Measurements from ENCODE around the gene REEP1.

REEP1 gene

DNA sequence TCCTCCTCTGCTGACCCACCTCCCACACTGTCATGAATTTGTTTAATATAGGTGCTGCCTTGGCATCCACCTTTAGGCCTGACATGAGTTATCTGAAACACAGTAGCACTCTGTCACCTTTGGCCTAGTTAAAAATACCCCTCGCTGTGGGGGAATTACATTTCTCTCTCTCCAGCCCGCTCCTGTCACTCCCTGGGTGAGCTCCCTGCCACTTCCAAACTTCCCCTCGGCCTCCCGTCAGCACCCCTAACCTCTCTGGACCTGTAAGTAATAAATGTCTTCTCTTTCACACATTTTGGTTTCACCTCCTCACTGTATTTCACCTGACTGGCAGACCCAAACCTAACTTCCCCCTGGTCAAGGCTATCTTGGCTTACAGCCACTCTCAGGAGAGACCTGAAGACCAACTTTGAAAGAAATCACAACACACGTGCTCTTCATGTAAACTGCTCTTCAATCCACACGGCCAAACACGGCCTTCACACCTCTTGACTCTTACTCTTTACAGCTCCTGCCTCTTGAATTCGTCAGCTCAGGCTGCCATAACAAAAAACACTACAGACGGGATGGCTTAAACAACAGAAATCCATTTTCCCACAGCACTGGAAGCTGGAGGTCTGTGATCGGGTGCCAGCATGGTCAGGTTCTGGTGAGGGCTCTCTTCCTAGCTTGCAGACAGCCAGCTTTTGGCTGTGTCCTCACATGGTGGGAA lies 28.3 kb downstream of the REEP1 start:
- TF ChIP-seq, protein P1, sequence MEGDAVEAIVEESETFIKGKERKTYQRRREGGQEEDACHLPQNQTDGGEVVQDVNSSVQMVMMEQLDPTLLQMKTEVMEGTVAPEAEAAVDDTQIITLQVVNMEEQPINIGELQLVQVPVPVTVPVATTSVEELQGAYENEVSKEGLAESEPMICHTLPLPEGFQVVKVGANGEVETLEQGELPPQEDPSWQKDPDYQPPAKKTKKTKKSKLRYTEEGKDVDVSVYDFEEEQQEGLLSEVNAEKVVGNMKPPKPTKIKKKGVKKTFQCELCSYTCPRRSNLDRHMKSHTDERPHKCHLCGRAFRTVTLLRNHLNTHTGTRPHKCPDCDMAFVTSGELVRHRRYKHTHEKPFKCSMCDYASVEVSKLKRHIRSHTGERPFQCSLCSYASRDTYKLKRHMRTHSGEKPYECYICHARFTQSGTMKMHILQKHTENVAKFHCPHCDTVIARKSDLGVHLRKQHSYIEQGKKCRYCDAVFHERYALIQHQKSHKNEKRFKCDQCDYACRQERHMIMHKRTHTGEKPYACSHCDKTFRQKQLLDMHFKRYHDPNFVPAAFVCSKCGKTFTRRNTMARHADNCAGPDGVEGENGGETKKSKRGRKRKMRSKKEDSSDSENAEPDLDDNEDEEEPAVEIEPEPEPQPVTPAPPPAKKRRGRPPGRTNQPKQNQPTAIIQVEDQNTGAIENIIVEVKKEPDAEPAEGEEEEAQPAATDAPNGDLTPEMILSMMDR (IDR thresholded peaks at IDR 0.05; ENCODE audit: insufficient read depth, missing control alignments), result no peak
- no peak for FAIRE-seq
- no peak for DNase-seq (ENCODE audit: insufficient read length, low spot score)

GRCh38 chr2:86308356-86308755 lies 29.1 kb downstream of the REEP1 start:
- TF ChIP-seq, protein P1 (IDR thresholded peaks at IDR 0.05; ENCODE audit: insufficient read depth, missing control alignments), result no peak
- DNase-seq (ENCODE audit: insufficient read length, low spot score) (no peak), FAIRE-seq (no peak)

DNA sequence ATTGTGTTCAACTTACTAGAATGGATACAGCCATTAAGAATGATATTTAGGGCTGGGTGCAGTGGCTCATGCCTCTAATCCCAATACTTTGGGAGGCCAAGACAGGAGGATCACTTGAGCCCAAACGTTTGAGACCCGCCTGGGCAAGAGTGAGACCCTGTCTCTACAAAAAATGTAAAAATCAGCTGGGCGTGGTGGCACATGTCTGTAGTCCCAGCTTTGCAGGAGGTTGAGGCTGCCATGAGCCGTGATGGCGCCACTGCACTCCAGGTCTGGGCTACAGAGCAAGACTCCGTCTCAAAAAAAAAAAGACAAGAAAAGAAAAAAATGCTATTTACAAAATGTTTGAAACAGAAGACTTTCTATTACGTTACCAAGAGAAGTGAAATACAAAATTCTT lies 30.0 kb downstream of the REEP1 start:
- TF ChIP-seq, protein P1 (IDR thresholded peaks at IDR 0.05; ENCODE audit: insufficient read depth, missing control alignments), result no peak
- no peak for FAIRE-seq
- no peak for DNase-seq (ENCODE audit: insufficient read length, low spot score)

- DNase-seq (ENCODE audit: insufficient read length, low spot score), result no peak
- no peak for FAIRE-seq
Observed at GRCh38 chr2:86305915-86306254, 31.5 kb downstream of the REEP1 start.

GRCh38 chr2:86305195-86305914 lies 32.1 kb downstream of the REEP1 start:
- TF ChIP-seq, protein P1 (IDR thresholded peaks at IDR 0.05; ENCODE audit: insufficient read depth, missing control alignments), result no peak
- DNase-seq (ENCODE audit: insufficient read length, low spot score) (no peak), FAIRE-seq (no peak)

More at GRCh38 chr2:86305915-86306254, 31.5 kb downstream of the REEP1 start:
- TF ChIP-seq, protein P1 (IDR thresholded peaks at IDR 0.05; ENCODE audit: insufficient read depth, missing control alignments), result no peak

- TF ChIP-seq, protein P1 (IDR thresholded peaks at IDR 0.05; ENCODE audit: insufficient read depth, missing control alignments), result no peak
- FAIRE-seq, result no peak
- no peak for DNase-seq (ENCODE audit: insufficient read length, low spot score)
Observed at GRCh38 chr2:86304416-86304815, 33.0 kb downstream of the REEP1 start.

GRCh38 chr2:86302320-86302719 lies 35.1 kb downstream of the REEP1 start:
- no peak for DNase-seq (ENCODE audit: insufficient read length, low spot score)
- FAIRE-seq, result no peak
- TF ChIP-seq, protein P1 (IDR thresholded peaks at IDR 0.05; ENCODE audit: insufficient read depth, missing control alignments), result no peak
